Lung (tissue), 12 donors: ENCODE results near the gene DNAAF5. TPM values are rescaled to one million over a fixed set of nuclear protein-coding genes. Genes with fewer than 3 reads are reported as not detected.

Source experiments
- ATAC-seq: fragments of 200-7000 bp; cut with Tn5 transposase; one replicate; pipeline ENCODE4 v1.9.1; 2020; ENCODE audit warnings: moderate number of reproducible peaks; ENCODE audit not compliant: insufficient read depth, low FRiP score
- DNase-seq, 3 donors: peaks; one replicate each; pipeline ENCODE4 v3.0.0-alpha.2; 2013 to 2017
- H3K27ac ChIP-seq, 2 donors: one replicate each; pipeline ENCODE4 v1.5.1; 2013; ENCODE audit warnings: mild to moderate bottlenecking in 2 of 2, moderate library complexity in 2 of 2, control low read depth in 1 of 2, inconsistent platforms in 1 of 2, low read depth in 1 of 2, low read length in 1 of 2
- H3K27me3 ChIP-seq, 3 donors: one replicate each; pipeline ENCODE4 v1.5.1; 2013; ENCODE audit warnings: low read length in 2 of 3; ENCODE audit not compliant: control insufficient read depth in 3 of 3, insufficient read depth in 3 of 3
- H3K36me3 ChIP-seq, 4 donors: one replicate each; pipeline ENCODE4 v1.5.1; 2013; ENCODE audit warnings: low read length in 4 of 4, mild to moderate bottlenecking in 1 of 4, moderate library complexity in 1 of 4; ENCODE audit not compliant: control insufficient read depth in 4 of 4, insufficient read depth in 4 of 4
- H3K4me1 ChIP-seq, 5 donors: one replicate each; pipeline ENCODE4 v1.5.1; 2013; ENCODE audit warnings: low read length in 5 of 5, mild to moderate bottlenecking in 2 of 5, moderate library complexity in 1 of 5; ENCODE audit not compliant: control insufficient read depth in 5 of 5, insufficient read depth in 5 of 5
- H3K4me3 ChIP-seq: one replicate; pipeline ENCODE4 v1.5.1; 2013; ENCODE audit warnings: mild to moderate bottlenecking, control low read depth, moderate library complexity
- H3K9ac ChIP-seq, 2 donors: one replicate each; pipeline ENCODE4 v1.5.1; 2013; ENCODE audit warnings: low read length in 2 of 2, control low read depth in 1 of 2; ENCODE audit not compliant: insufficient read depth in 1 of 2
- H3K9me3 ChIP-seq, 4 donors: one replicate each; pipeline ENCODE4 v1.5.1; 2013; ENCODE audit warnings: low read length in 3 of 4, mild to moderate bottlenecking in 1 of 4, moderate library complexity in 1 of 4; ENCODE audit not compliant: control insufficient read depth in 4 of 4, insufficient read depth in 3 of 4
- WGBS, 2 donors: extraction: QIAGEN DNeasy Blood & Tissue Kit; methylation state at CpG; one replicate each; pipeline ENCODE4 v1.1.7; 2013; 5-methylcytosine and 5-hydroxymethylcytosine counted together
- polyA plus RNA-seq, 2 donors: library from polyadenylated mRNA; stranded (reverse); fragments of 200-250 nt; gene quantifications; one replicate each; pipeline ENCODE4 v1.2.1, GENCODE V29; 2013
- total RNA-seq, 2 donors: library from RNA; depleted of rRNA in 1 of 2; stranded (reverse); fragments of >200 nt in 1 of 2; gene quantifications; one replicate each; pipeline ENCODE4 v1.2.1, GENCODE V29; 2014 to 2021
- TF ChIP-seq, protein P1 (sequence below): IDR thresholded peaks from 2 replicates; pipeline ENCODE4 v1.5.1; 2012; ENCODE audit warnings: mild to moderate bottlenecking; ENCODE audit errors: control extremely low read depth, extremely low read depth
- donor health status: control.
- donor health status: control.
- donor health status: Bipolar disorder and iron deficiency.
- donor health status: healthy.
- donor health status: DM: yes; HTN: yes; CAD: no.

The DNAAF5 gene
- total and polyA plus RNA-seq, 4 donors = 10.2 to 30.2 (median 18.6) TPM

GRCh38 chr7:727806-728460 is 1.4 kb downstream of the DNAAF5 start:
- no peak for DNase-seq
- Histone ChIP-seq H3K27ac (no peak overlapping the region), H3K4me3 (no peak overlapping the region), H3K9ac (no peak overlapping the region), H3K36me3 (peaks cover 0 to 15% (median 8%) of the 10 kb centered on the region in 4 donors), H3K9me3 (no peaks in the 10 kb centered on the region), H3K4me1 (peaks cover 4 to 15% (median 6%) of the 10 kb centered on the region in 5 donors), H3K27me3 (no peaks in the 10 kb centered on the region)
- TF ChIP-seq, protein P1, sequence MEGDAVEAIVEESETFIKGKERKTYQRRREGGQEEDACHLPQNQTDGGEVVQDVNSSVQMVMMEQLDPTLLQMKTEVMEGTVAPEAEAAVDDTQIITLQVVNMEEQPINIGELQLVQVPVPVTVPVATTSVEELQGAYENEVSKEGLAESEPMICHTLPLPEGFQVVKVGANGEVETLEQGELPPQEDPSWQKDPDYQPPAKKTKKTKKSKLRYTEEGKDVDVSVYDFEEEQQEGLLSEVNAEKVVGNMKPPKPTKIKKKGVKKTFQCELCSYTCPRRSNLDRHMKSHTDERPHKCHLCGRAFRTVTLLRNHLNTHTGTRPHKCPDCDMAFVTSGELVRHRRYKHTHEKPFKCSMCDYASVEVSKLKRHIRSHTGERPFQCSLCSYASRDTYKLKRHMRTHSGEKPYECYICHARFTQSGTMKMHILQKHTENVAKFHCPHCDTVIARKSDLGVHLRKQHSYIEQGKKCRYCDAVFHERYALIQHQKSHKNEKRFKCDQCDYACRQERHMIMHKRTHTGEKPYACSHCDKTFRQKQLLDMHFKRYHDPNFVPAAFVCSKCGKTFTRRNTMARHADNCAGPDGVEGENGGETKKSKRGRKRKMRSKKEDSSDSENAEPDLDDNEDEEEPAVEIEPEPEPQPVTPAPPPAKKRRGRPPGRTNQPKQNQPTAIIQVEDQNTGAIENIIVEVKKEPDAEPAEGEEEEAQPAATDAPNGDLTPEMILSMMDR = no peak
- WGBS, 2 donors = 33 to 51% methylated on average over 21 of the region's 21 CpGs
- no peak for ATAC-seq

- WGBS, 2 donors = 90 to 93% methylated on average over 9 of the region's 9 CpGs
- H3K36me3 ChIP-seq = peaks cover 0 to 15% (median 8%) of the 10 kb centered on the region in 4 donors
- H3K9me3 ChIP-seq = no peaks in the 10 kb centered on the region
- H3K4me3 ChIP-seq = no peak overlapping the region
- no peak overlapping the region for H3K9ac ChIP-seq
- no peaks in the 10 kb centered on the region for H3K27me3 ChIP-seq
- DNase-seq = no peak
- peaks cover 4 to 15% (median 6%) of the 10 kb centered on the region in 5 donors for H3K4me1 ChIP-seq
- no peak for ATAC-seq
- H3K27ac ChIP-seq = no peak overlapping the region
- TF ChIP-seq, protein P1 = no peak
Measured at GRCh38 chr7:728602-729001, 2.1 kb downstream of the DNAAF5 start.

DNA sequence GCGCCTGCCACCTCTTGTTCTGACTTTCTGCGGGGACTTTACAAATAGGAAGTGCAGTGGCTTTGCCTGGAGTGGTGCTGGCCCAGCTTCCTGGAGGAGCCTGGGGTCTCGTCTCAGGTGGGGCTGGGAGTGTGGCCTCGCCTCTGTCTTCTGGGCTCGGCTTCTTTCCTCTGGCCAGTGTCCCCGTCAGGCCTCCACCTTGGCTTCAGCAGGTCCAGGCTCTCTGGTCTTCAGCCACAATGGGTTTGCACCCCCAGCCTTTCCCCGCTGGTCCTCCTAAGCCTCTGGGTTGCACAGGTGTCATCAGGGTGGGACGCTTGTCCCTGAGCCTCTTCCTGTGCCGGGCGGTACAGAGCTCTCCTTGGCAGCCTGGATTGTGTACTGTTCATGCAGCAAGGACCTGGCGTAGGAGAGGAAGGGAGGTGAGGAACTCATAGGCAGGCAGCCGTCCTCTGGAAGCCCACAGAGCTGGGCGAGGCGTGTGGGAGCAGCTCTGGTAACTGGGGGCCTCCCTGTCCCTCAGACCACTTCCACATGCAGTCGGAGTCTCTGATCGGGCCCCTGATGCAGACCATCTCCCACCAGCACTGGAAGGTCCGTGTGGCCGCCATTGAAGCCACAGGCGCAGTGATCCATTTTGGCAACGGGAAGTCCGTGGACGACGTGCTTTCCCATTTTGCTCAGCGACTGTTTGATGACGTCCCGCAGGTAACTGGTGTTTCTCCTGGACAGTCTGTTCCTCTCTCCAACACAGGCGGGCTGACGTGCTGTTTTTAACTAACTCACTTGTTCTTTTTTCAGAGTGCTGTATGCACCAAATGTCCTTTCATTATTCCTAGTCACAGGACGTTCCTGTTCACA is 2.9 kb downstream of the DNAAF5 start:
- Histone ChIP-seq H3K9ac (no peak overlapping the region), H3K27me3 (no peaks in the 10 kb centered on the region), H3K36me3 (peaks cover 0 to 15% (median 11%) of the 10 kb centered on the region in 4 donors), H3K27ac (no peak overlapping the region), H3K4me1 (peaks cover 4 to 15% (median 6%) of the 10 kb centered on the region in 5 donors), H3K4me3 (no peak overlapping the region), H3K9me3 (peaks cover 0 to 5% (median 0%) of the 10 kb centered on the region in 4 donors)
- DNase-seq (no peak), ATAC-seq (no peak)
- 93 to 94% methylated on average over 28 to 29 of the region's 29 CpGs for WGBS, 2 donors
- TF ChIP-seq, protein P1 = no peak
